H9 (cell line): Measurements from ENCODE around the gene RPS27A. TPM values are rescaled to one million over a fixed set of nuclear protein-coding genes. Genes with fewer than 3 reads are reported as not detected.

Experiments used
- DNase-seq: peaks from one replicate; pipeline ENCODE4 v3.0.0-alpha.2; 2017
- H2AFZ ChIP-seq: one replicate; pipeline ENCODE4 v1.6.1; 2013; ENCODE audit warnings: mild to moderate bottlenecking, low read length, control low read depth, moderate library complexity
- H2AK5ac ChIP-seq: 2 replicates; pipeline ENCODE4 v1.6.1; 2013; ENCODE audit warnings: low read length, control low read depth, mixed read lengths; ENCODE audit not compliant: insufficient read length
- H2BK120ac ChIP-seq: one replicate; pipeline ENCODE4 v1.6.1; 2013; ENCODE audit warnings: low read depth, mild to moderate bottlenecking, low read length, control low read depth, inconsistent platforms; ENCODE audit not compliant: poor library complexity, severe bottlenecking
- H2BK12ac ChIP-seq: 2 replicates; pipeline ENCODE4 v1.6.1; 2013; ENCODE audit warnings: low read length, control low read depth, mixed read lengths, low read depth; ENCODE audit not compliant: insufficient read length
- H2BK15ac ChIP-seq: 2 replicates; pipeline ENCODE4 v1.6.1; 2013; ENCODE audit warnings: low read depth, low read length, control low read depth
- H2BK20ac ChIP-seq: one replicate; pipeline ENCODE4 v1.6.1; 2013; ENCODE audit warnings: low read depth, mild to moderate bottlenecking, low read length, control low read depth, inconsistent platforms; ENCODE audit not compliant: poor library complexity, severe bottlenecking
- H2BK5ac ChIP-seq: 2 replicates; pipeline ENCODE4 v1.6.1; 2013; ENCODE audit warnings: low read length, control low read depth, mixed read lengths; ENCODE audit not compliant: insufficient read length
- H3K14ac ChIP-seq: 2 replicates; pipeline ENCODE4 v1.6.1; 2013; ENCODE audit warnings: low read length, control low read depth; ENCODE audit not compliant: insufficient read depth
- H3K18ac ChIP-seq: 2 replicates; pipeline ENCODE4 v1.6.1; 2013; ENCODE audit warnings: low read depth, mild to moderate bottlenecking, mixed read lengths, low read length, control low read depth; ENCODE audit not compliant: insufficient read length
- H3K23ac ChIP-seq: 2 replicates; pipeline ENCODE4 v1.6.1; 2013; ENCODE audit warnings: low read length, control low read depth, mixed read lengths, low read depth; ENCODE audit not compliant: insufficient read length
- H3K23me2 ChIP-seq: 2 replicates; pipeline ENCODE4 v1.6.1; 2013; ENCODE audit warnings: low read depth, mild to moderate bottlenecking, mixed read lengths, low read length, control low read depth; ENCODE audit not compliant: insufficient read length, poor library complexity, severe bottlenecking
- H3K27ac ChIP-seq: 2 replicates; pipeline ENCODE4 v1.5.1; 2013; ENCODE audit warnings: low read length, control low read depth, mixed read lengths, low read depth; ENCODE audit not compliant: insufficient read length
- H3K27me3 ChIP-seq: 2 replicates; pipeline ENCODE4 v1.6.1; 2013; ENCODE audit warnings: low read length, control low read depth, inconsistent platforms; ENCODE audit not compliant: insufficient read depth
- H3K4ac ChIP-seq: 2 replicates; pipeline ENCODE4 v1.6.1; 2013; ENCODE audit warnings: low read depth, mild to moderate bottlenecking, control low read depth, inconsistent platforms, low read length, moderate library complexity
- H3K4me1 ChIP-seq: 2 replicates; pipeline ENCODE4 v1.6.1; 2013; ENCODE audit warnings: low read length, control low read depth, inconsistent platforms; ENCODE audit not compliant: insufficient read depth
- H3K4me2 ChIP-seq: 2 replicates; pipeline ENCODE4 v1.6.1; 2013; ENCODE audit warnings: low read length, control low read depth, mixed read lengths; ENCODE audit not compliant: insufficient read length, insufficient read depth
- H3K56ac ChIP-seq: 2 replicates; pipeline ENCODE4 v1.6.1; 2013; ENCODE audit warnings: low read depth, mild to moderate bottlenecking, mixed read lengths, low read length, control low read depth; ENCODE audit not compliant: insufficient read length
- H3K79me1 ChIP-seq: 2 replicates; pipeline ENCODE4 v1.6.1; 2013; ENCODE audit warnings: low read depth, mild to moderate bottlenecking, moderate library complexity, low read length, control low read depth, inconsistent platforms; ENCODE audit not compliant: insufficient read depth, poor library complexity, severe bottlenecking
- H3K79me2 ChIP-seq: 2 replicates; pipeline ENCODE4 v1.6.1; 2013; ENCODE audit warnings: low read length, control low read depth, inconsistent platforms; ENCODE audit not compliant: insufficient read depth
- H3K9ac ChIP-seq: 2 replicates; pipeline ENCODE4 v1.6.1; 2013; ENCODE audit warnings: low read length, control low read depth, mixed read lengths; ENCODE audit not compliant: insufficient read length; ENCODE audit errors: extremely low read depth
- H3K9me3 ChIP-seq: one replicate; pipeline ENCODE4 v1.6.1; 2013; ENCODE audit warnings: low read depth, low read length, inconsistent platforms; ENCODE audit not compliant: control insufficient read depth
- H3T11ph ChIP-seq: one replicate; pipeline ENCODE4 v1.6.1; 2013; ENCODE audit warnings: mild to moderate bottlenecking, low read length, control low read depth, inconsistent platforms
- H4K20me1 ChIP-seq: one replicate; pipeline ENCODE4 v1.6.1; 2013; ENCODE audit not compliant: control insufficient read depth, insufficient read length, insufficient read depth
- H4K5ac ChIP-seq: 2 replicates; pipeline ENCODE4 v1.6.1; 2013; ENCODE audit warnings: low read depth, mild to moderate bottlenecking, mixed read lengths, low read length, control low read depth; ENCODE audit not compliant: insufficient read length
- H4K8ac ChIP-seq: replicated peaks from 2 replicates; pipeline ENCODE4 v1.6.1; 2013; ENCODE audit warnings: low read length, control low read depth, mixed read lengths, low read depth; ENCODE audit not compliant: insufficient read length
- H4K91ac ChIP-seq: 2 replicates; pipeline ENCODE4 v1.6.1; 2013; ENCODE audit warnings: low read depth, mild to moderate bottlenecking, moderate library complexity, mixed read lengths, low read length, control low read depth; ENCODE audit not compliant: insufficient read length
- H3K27ac Mint-ChIP-seq, 3 experiments: 2 replicates in 2 of 3; 3 replicates in 1 of 3; pipeline ENCODE4 v1.8.0; 2020 to 2021; ENCODE audit warnings: mixed read lengths in 3 of 3, mild to moderate bottlenecking in 1 of 3, moderate library complexity in 1 of 3
- H3K27me3 Mint-ChIP-seq: 2 replicates; pipeline ENCODE4 v1.8.0; 2021; ENCODE audit warnings: low read depth, mild to moderate bottlenecking, moderate library complexity, mixed read lengths
- H3K36me3 Mint-ChIP-seq, 3 experiments: 2 replicates in 2 of 3; 3 replicates in 1 of 3; pipeline ENCODE4 v1.8.0; 2020 to 2021; ENCODE audit warnings: low read depth in 3 of 3, mixed read lengths in 3 of 3; ENCODE audit not compliant: insufficient read depth in 1 of 3
- H3K4me1 Mint-ChIP-seq, 2 experiments: 2 replicates each; pipeline ENCODE4 v1.8.0; 2020; ENCODE audit warnings: mixed read lengths in 2 of 2
- H3K4me3 Mint-ChIP-seq, 2 experiments: 2 replicates in 1 of 2; 3 replicates in 1 of 2; pipeline ENCODE4 v1.8.0; 2020 to 2021; ENCODE audit warnings: mild to moderate bottlenecking in 2 of 2, mixed read lengths in 2 of 2, moderate library complexity in 1 of 2
- H3K9me3 Mint-ChIP-seq, 2 experiments: 2 replicates in 1 of 2; 3 replicates in 1 of 2; pipeline ENCODE4 v1.8.0; 2020; ENCODE audit warnings: mild to moderate bottlenecking in 2 of 2, mixed read lengths in 2 of 2, moderate library complexity in 1 of 2
- WGBS: extraction: QIAGEN DNeasy Blood & Tissue Kit; methylation state at CpG from one replicate; pipeline ENCODE4 v1.1.7; 2013; ENCODE audit warnings: missing lambda C conversion rate, low lambda C conversion rate, mixed read lengths; ENCODE audit not compliant: insufficient read length; ENCODE audit errors: extremely low coverage; 5-methylcytosine and 5-hydroxymethylcytosine counted together
- total RNA-seq: library from RNA; stranded (reverse); gene quantifications from 2 replicates; pipeline ENCODE4 v1.2.1, GENCODE V29; 2021
- TF ChIP-seq, protein P1 (sequence below): fragments of 200-600 bp; sonication (generic); conservative IDR thresholded peaks from 3 replicates; pipeline ENCODE4 v1.8.0; 2021; ENCODE audit warnings: antibody characterized with exemption, mild to moderate bottlenecking

RPS27A gene
- total RNA-seq, 1 experiment from 2014 or later = 1,415 TPM

DNA sequence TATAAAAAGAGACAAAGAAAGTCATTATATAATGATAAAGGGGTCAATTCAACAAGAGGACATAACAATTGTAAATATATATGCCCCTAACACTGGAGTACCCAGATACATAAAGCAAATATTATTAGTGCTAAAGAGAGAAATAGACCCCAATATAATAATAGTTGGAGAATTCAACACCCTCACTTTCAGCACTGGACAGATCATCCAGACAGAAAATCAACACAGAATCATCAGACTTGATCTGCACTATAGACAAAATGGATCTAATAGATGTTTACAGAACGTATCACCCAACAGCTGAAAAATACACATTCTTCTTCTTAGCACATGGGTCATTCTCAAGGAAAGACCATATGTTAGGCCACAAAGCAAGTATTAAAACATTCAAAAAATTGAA lies 32.1 kb upstream of the RPS27A start:
- DNase-seq = no peak
- H2AK5ac ChIP-seq = no peak overlapping the region
- H3K18ac ChIP-seq = no peak overlapping the region
- H2BK12ac ChIP-seq = no peak overlapping the region
- H3K9me3 Mint-ChIP-seq = peaks cover 4 to 14% of the 10 kb centered on the region in 2 experiments; a peak in 4 of 5 replicates
- H2BK20ac ChIP-seq = no peak overlapping the region
- H3K79me2 ChIP-seq = no peaks in the 10 kb centered on the region
- no peak overlapping the region for H4K5ac ChIP-seq
- H3K4me2 ChIP-seq = no peak overlapping the region
- peaks cover 28 to 49% (median 44%) of the 10 kb centered on the region in 3 experiments for H3K36me3 Mint-ChIP-seq
- H3K27ac Mint-ChIP-seq = no peak overlapping the region
- no peak overlapping the region for H2BK5ac ChIP-seq
- no peak overlapping the region for H2AFZ ChIP-seq
- H3K27me3 Mint-ChIP-seq = no peaks in the 10 kb centered on the region
- no CpG with 5 or more reads among the region's 1 CpG for WGBS
- no peak overlapping the region for H3K23ac ChIP-seq
- H3K79me1 ChIP-seq = no peaks in the 10 kb centered on the region
- H3K4me1 Mint-ChIP-seq = no peaks in the 10 kb centered on the region
- H3K23me2 ChIP-seq = no peaks in the 10 kb centered on the region
- no peak overlapping the region for H3K27ac ChIP-seq
- H3T11ph ChIP-seq = no peak overlapping the region
- no peak overlapping the region for H2BK120ac ChIP-seq
- no peaks in the 10 kb centered on the region for H3K9me3 ChIP-seq
- H3K4ac ChIP-seq = no peak overlapping the region
- H3K56ac ChIP-seq = no peak overlapping the region
- H4K91ac ChIP-seq = no peak overlapping the region
- no peak overlapping the region for H3K14ac ChIP-seq
- TF ChIP-seq, protein P1, sequence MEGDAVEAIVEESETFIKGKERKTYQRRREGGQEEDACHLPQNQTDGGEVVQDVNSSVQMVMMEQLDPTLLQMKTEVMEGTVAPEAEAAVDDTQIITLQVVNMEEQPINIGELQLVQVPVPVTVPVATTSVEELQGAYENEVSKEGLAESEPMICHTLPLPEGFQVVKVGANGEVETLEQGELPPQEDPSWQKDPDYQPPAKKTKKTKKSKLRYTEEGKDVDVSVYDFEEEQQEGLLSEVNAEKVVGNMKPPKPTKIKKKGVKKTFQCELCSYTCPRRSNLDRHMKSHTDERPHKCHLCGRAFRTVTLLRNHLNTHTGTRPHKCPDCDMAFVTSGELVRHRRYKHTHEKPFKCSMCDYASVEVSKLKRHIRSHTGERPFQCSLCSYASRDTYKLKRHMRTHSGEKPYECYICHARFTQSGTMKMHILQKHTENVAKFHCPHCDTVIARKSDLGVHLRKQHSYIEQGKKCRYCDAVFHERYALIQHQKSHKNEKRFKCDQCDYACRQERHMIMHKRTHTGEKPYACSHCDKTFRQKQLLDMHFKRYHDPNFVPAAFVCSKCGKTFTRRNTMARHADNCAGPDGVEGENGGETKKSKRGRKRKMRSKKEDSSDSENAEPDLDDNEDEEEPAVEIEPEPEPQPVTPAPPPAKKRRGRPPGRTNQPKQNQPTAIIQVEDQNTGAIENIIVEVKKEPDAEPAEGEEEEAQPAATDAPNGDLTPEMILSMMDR = no peak
- no peak overlapping the region for H2BK15ac ChIP-seq
- H4K8ac ChIP-seq = no peak overlapping the region
- no peaks in the 10 kb centered on the region for H3K4me1 ChIP-seq
- peaks cover 4% of the 10 kb centered on the region for H4K20me1 ChIP-seq
- H3K4me3 Mint-ChIP-seq = no peak overlapping the region
- H3K9ac ChIP-seq = no peak overlapping the region
- H3K27me3 ChIP-seq = no peaks in the 10 kb centered on the region
